A549 (cell line): Measurements from ENCODE around the gene USP22.
"Not testable (repeated sequence)": the region's sequence is repeated elsewhere in the genome, so short reads cannot be mapped to it uniquely, and the experiment has no call there.

Experiments
- CHD4 ChIP-seq: fragments of 200-600 bp; sonication (generic); IDR thresholded peaks from 2 replicates; pipeline ENCODE4 v1.6.1; 2016; ENCODE audit warnings: antibody characterized with exemption, mild to moderate bottlenecking, borderline replicate concordance
- CTCF ChIP-seq: fragments of >200 bp; sonication (Bioruptor Twin); formaldehyde crosslinking; IDR thresholded peaks from 3 replicates; pipeline ENCODE4 v1.5.1; 2016
- HES2 ChIP-seq: fragments of >200 bp; sonication (Bioruptor Twin); formaldehyde crosslinking; IDR thresholded peaks from 2 replicates; pipeline ENCODE4 v1.6.1; 2016
- HOXA7 ChIP-seq: fragments of 250-450 bp; sonication (Bioruptor Pico); IDR thresholded peaks from 2 replicates; pipeline ENCODE4 v1.5.0; 2020; ENCODE audit warnings: mild to moderate bottlenecking, moderate library complexity
- POLR2A ChIP-seq: IDR thresholded peaks from 2 replicates; pipeline ENCODE4 v1.6.1; 2012; ENCODE audit warnings: mild to moderate bottlenecking, low read length
- RFX5 ChIP-seq: fragments of 450-650 bp; IDR thresholded peaks from 2 replicates; pipeline ENCODE4 v1.7.1; 2014; ENCODE audit warnings: antibody characterized with exemption, mild to moderate bottlenecking, moderate library complexity
- USF2 ChIP-seq: fragments of 450-650 bp; IDR thresholded peaks from 2 replicates; pipeline ENCODE4 v1.6.1; 2014; ENCODE audit warnings: antibody characterized with exemption
- ZC3H11A ChIP-seq: fragments of 450-650 bp; IDR thresholded peaks from 2 replicates; pipeline ENCODE4 v1.6.1; 2014; ENCODE audit warnings: antibody characterized with exemption, mild to moderate bottlenecking

DNA sequence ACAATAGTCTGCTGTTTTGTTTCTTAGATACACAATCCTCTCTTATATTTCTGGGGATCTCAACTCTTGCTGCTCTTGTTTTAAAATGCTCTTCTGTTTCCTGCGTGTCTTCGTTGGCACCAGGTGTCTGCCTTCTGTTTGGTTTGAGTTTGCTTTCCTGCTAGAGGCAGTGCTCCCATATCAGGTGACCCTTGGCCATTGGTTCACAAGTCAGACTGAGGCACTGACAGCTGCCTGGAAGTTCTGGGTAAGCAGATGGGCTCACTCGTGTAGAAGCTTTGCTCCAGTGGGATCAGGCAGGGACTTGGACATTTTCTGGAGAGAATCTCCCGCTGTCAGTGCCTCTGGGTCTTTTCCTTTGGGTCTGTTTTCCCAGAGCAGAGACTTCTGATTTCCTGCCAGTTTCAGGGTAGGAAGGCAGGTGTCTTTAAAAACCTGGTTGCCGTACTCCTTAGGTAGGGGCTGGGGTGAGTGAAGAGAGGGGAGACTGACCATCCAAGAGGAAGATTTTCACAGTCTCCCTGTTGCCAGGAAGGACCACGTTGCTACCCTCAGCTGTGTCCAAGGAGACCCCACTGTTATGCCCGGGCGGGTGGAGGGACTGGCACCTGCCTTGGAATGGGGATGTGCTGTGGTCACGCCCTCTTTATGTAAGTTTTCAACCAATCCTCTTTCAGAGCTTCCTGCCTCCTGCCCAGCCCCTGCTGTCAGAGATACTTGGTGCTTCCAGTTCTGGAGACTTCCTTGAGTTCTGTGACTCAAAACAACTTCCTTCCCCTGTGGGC lies 63.6 kb downstream of the USP22 start:
- TF ChIP-seq RFX5, CTCF, POLR2A, HES2, HOXA7, CHD4, ZC3H11A, USF2: not testable (repeated sequence)
